GM21423 (cell line): ENCODE data around the gene NES.
"Not testable (repeated sequence)": the region's sequence is repeated elsewhere in the genome, so short reads cannot be mapped to it uniquely, and the experiment has no call there.

Experiments used
- ATAC-seq: cut with Tn5 transposase; IDR thresholded peaks from one replicate; pipeline ENCODE4 v1.9.1; 2021; ENCODE audit warnings: mild to moderate bottlenecking, moderate library complexity; ENCODE audit not compliant: unreplicated experiment

Gene NES

GRCh38 chr1:156647351-156647750 lies 29.9 kb downstream of the NES start:
- ATAC-seq: no peak

- no peak for ATAC-seq
Measured at GRCh38 chr1:156646738-156647211, 30.4 kb downstream of the NES start.

GRCh38 chr1:156645666-156646065 lies 31.5 kb downstream of the NES start:
- ATAC-seq: no peak

DNA sequence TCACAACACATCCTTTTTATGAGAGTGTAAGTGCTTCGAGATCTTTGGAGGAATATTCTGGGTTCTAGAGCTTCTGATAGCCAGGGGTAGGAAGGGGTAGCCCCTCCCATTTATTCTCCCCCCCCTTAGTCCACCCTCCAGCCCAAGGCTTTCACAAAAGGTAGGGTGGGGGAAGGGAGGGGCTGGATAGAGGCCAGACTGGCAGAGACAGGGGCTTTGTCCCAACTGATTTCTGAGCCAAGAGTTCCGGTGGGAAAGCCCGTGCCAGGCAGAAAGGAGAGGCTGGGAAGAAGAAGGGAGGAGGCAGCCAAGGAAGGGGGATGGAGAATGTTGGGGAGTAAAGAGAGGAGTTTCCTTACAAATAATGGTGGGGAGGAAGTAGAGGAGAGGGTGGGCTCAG lies 32.2 kb downstream of the NES start:
- no peak for ATAC-seq

- no peak for ATAC-seq
Measured at GRCh38 chr1:156644640-156645039, 32.6 kb downstream of the NES start.

DNA sequence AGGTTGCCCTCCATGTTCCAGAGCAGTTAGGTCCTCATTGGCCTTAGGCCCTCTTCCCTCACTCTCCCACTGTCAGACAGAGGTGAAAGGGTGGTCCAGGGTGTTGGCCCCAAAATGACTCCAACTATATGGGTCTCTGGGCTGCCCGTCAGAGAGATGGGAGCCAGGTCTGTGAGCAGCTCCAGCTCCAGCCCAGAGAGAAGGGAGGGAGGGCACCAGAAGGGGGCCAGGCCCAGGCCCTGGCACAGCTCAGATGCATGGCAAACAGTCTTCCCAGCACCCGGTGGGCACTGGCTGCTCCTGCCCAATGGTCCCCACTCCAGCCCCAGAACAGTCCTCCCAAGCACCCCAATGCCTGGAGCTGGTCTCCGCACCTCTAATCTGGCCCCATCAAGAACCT lies 33.1 kb downstream of the NES start:
- ATAC-seq: no peak

- peak; percentile 63 for ATAC-seq
Measured at GRCh38 chr1:156643778-156644092, 33.5 kb downstream of the NES start.

GRCh38 chr1:156643049-156643777 lies 34.0 kb downstream of the NES start:
- no peak for ATAC-seq

- ATAC-seq: no peak
Measured at GRCh38 chr1:156642265-156643048, 34.8 kb downstream of the NES start.

- no peak for ATAC-seq
Measured at GRCh38 chr1:156641761-156642264, 35.4 kb downstream of the NES start, which contains the start of gene BCAN. Gene BCAN (plus strand): TSS chr1:156642117. CDS start chr1:156646055, 3,938 bp downstream.

GRCh38 chr1:156640842-156641706 lies 36.1 kb downstream of the NES start:
- no peak for ATAC-seq

- ATAC-seq: no peak
Measured at GRCh38 chr1:156639601-156640101, 37.6 kb downstream of the NES start.

- ATAC-seq: no peak
Measured at GRCh38 chr1:156638189-156638985, 38.8 kb downstream of the NES start.

DNA sequence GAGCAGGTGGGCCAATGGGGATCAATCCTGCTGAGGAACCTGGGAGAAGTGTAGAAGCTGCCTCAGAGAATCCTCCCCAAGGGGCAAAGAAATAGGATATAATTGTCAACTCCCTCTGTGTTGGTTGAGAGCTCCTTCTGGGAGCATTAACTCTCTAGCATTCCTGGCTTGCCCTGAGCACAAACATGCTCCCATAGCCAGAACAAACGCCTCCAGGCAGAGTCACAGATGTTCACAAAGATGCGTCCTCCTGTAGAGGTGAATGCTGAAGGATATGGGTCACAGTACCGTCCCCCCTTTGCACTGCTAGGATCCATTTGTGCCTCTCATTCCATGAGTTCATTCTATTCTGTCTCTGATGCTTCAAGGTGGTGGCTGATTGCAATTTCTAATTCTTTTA lies 44.9 kb downstream of the NES start:
- ATAC-seq: no peak

- not testable (repeated sequence) for ATAC-seq
Measured at GRCh38 chr1:156631152-156631551, 46.1 kb downstream of the NES start.

DNA sequence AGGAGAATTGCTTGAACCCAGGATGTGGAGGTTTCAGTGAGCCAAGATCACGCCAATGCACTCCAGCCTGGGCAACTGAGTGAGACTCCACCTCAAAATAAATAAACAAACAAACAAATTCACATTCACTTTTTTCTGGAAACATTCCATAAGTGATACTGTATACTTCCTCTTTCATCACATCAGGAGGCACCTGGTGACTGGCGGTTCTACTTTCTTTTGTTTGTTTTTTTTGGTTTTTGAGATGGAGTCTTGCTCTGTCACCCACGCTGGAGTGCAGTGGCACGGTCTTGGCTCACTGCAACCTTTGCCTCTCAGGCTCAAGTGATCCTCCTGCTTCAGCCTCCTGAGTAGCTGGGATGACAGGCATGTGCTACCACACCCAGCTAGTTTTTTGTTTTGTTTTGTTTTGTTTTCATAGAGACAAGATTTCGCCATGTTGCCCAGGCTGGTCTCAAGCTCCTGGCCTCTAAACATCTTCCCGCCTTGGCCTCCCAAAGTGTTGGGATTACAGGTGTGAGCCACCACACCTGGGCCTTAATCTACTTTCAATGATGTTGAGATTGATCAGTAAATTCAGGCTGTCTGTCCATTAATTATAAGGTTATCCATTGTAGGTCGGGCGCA lies 47.3 kb downstream of the NES start:
- ATAC-seq: no peak

- ATAC-seq: no peak
Measured at GRCh38 chr1:156627313-156627880, 49.8 kb downstream of the NES start.

- no peak for ATAC-seq
Measured at GRCh38 chr1:156626079-156626438, 51.1 kb downstream of the NES start.

- no peak for ATAC-seq
Measured at GRCh38 chr1:156625436-156626078, 51.6 kb downstream of the NES start.
